ENCODE results near the gene CCDC187. TPM values are rescaled to one million over a fixed set of nuclear protein-coding genes. Genes with fewer than 3 reads are reported as not detected.

The CCDC187 gene
- total RNA-seq, 1 experiment from 2014 or later, result not detected

GRCh38 chr9:136232969-136233368 is 70.9 kb downstream of the CCDC187 start:
- H3K36me3 Mint-ChIP-seq (ENCODE audit: insufficient read depth, unreplicated experiment), result peaks cover 29% of the 10 kb centered on the region
- no peak overlapping the region for H3K27ac Mint-ChIP-seq (ENCODE audit: low read depth, unreplicated experiment)
- CTCF ChIA-PET, result no interaction called here
- POLR2A ChIA-PET, result interaction anchor here (0.6 kb wide), 1 partner anchor 144 kb away, joined by 3 read pairs; no protein-coding TSS in a partner anchor
- peaks cover 10% of the 10 kb centered on the region for H3K4me1 Mint-ChIP-seq (ENCODE audit: insufficient read depth, unreplicated experiment)
- H3K27me3 Mint-ChIP-seq (ENCODE audit: insufficient read depth, unreplicated experiment), result no peaks in the 10 kb centered on the region
- no TSS peak for BruUV-seq (replicated peaks)
- no peak for DNase-seq (ENCODE audit: unreplicated experiment)
- H3K9me3 Mint-ChIP-seq (ENCODE audit: unreplicated experiment), result no peaks in the 10 kb centered on the region
- TF ChIP-seq CTCF (IDR thresholded peaks at IDR 0.05; ENCODE audit: unreplicated experiment), result no peak
- intact Hi-C loops (cut with micrococcal nuclease), result no loop called here
- H3K4me3 Mint-ChIP-seq (ENCODE audit: unreplicated experiment), result no peak overlapping the region

- H3K4me1 Mint-ChIP-seq (ENCODE audit: insufficient read depth, unreplicated experiment), result peaks cover 14% of the 10 kb centered on the region
- no peaks in the 10 kb centered on the region for H3K9me3 Mint-ChIP-seq (ENCODE audit: unreplicated experiment)
- H3K27me3 Mint-ChIP-seq (ENCODE audit: insufficient read depth, unreplicated experiment), result no peaks in the 10 kb centered on the region
- peaks cover 26% of the 10 kb centered on the region for H3K36me3 Mint-ChIP-seq (ENCODE audit: insufficient read depth, unreplicated experiment)
- intact Hi-C loops (cut with micrococcal nuclease), result no loop called here
- CTCF ChIA-PET, result interaction anchor here (0.6 kb wide), 1 partner anchor 1148 kb away, joined by 3 read pairs; no protein-coding TSS in a partner anchor
- POLR2A ChIA-PET, result no interaction called here
- DNase-seq (ENCODE audit: unreplicated experiment), result no peak
- H3K27ac Mint-ChIP-seq (ENCODE audit: low read depth, unreplicated experiment), result no peak overlapping the region
- TF ChIP-seq CTCF (IDR thresholded peaks at IDR 0.05; ENCODE audit: unreplicated experiment), result no peak
- no TSS peak for BruUV-seq (replicated peaks)
- H3K4me3 Mint-ChIP-seq (ENCODE audit: unreplicated experiment), result no peak overlapping the region
Observed at GRCh38 chr9:136231478-136232297, 72.2 kb downstream of the CCDC187 start.

- peaks cover 29% of the 10 kb centered on the region for H3K36me3 Mint-ChIP-seq (ENCODE audit: insufficient read depth, unreplicated experiment)
- intact Hi-C loops (cut with micrococcal nuclease), result no loop called here
- ChIA-PET POLR2A (interaction anchor here (0.6 kb wide), 1 partner anchor 199 kb away, joined by 3 read pairs; no protein-coding TSS in a partner anchor), CTCF (no interaction called here)
- BruUV-seq (replicated peaks), result no TSS peak
- TF ChIP-seq CTCF (IDR thresholded peaks at IDR 0.05; ENCODE audit: unreplicated experiment), result no peak
- no peak overlapping the region for H3K27ac Mint-ChIP-seq (ENCODE audit: low read depth, unreplicated experiment)
- H3K4me1 Mint-ChIP-seq (ENCODE audit: insufficient read depth, unreplicated experiment), result peaks cover 14% of the 10 kb centered on the region
- no peaks in the 10 kb centered on the region for H3K9me3 Mint-ChIP-seq (ENCODE audit: unreplicated experiment)
- no peak overlapping the region for H3K4me3 Mint-ChIP-seq (ENCODE audit: unreplicated experiment)
- DNase-seq (ENCODE audit: unreplicated experiment), result no peak
- H3K27me3 Mint-ChIP-seq (ENCODE audit: insufficient read depth, unreplicated experiment), result no peaks in the 10 kb centered on the region
Observed at GRCh38 chr9:136230773-136231172, 73.1 kb downstream of the CCDC187 start.

- TF ChIP-seq CTCF (IDR thresholded peaks at IDR 0.05; ENCODE audit: unreplicated experiment), result no peak
- no peaks in the 10 kb centered on the region for H3K27me3 Mint-ChIP-seq (ENCODE audit: insufficient read depth, unreplicated experiment)
- ChIA-PET CTCF (no interaction called here), POLR2A (interaction anchor here (0.6 kb wide), 1 partner anchor 199 kb away, joined by 3 read pairs; no protein-coding TSS in a partner anchor)
- H3K4me3 Mint-ChIP-seq (ENCODE audit: unreplicated experiment), result no peak overlapping the region
- intact Hi-C loops (cut with micrococcal nuclease), result no loop called here
- DNase-seq (ENCODE audit: unreplicated experiment), result no peak
- H3K36me3 Mint-ChIP-seq (ENCODE audit: insufficient read depth, unreplicated experiment), result peaks cover 28% of the 10 kb centered on the region
- no peaks in the 10 kb centered on the region for H3K9me3 Mint-ChIP-seq (ENCODE audit: unreplicated experiment)
- no TSS peak for BruUV-seq (replicated peaks)
- peaks cover 14% of the 10 kb centered on the region for H3K4me1 Mint-ChIP-seq (ENCODE audit: insufficient read depth, unreplicated experiment)
- H3K27ac Mint-ChIP-seq (ENCODE audit: low read depth, unreplicated experiment), result no peak overlapping the region
Observed at GRCh38 chr9:136230365-136230764, 73.5 kb downstream of the CCDC187 start.

Data from MCF 10A (cell line).